ENCODE results near the gene PCGF1. TPM values are rescaled to one million over a fixed set of nuclear protein-coding genes. Genes with fewer than 3 reads are reported as not detected.

PCGF1 gene
- total RNA-seq, 1 donor: 23.7 TPM

- H3K4me3 ChIP-seq (ENCODE audit: low read depth, low read length): peak overlapping the region; percentile 88
- DNase-seq (ENCODE audit: low read depth): no peak
- TF ChIP-seq CTCF (IDR thresholded peaks at IDR 0.05; ENCODE audit: insufficient read depth, low read depth, low read length): no peak
Measured at GRCh38 chr2:74552914-74553811, 45.7 kb upstream of the PCGF1 start.

DNA sequence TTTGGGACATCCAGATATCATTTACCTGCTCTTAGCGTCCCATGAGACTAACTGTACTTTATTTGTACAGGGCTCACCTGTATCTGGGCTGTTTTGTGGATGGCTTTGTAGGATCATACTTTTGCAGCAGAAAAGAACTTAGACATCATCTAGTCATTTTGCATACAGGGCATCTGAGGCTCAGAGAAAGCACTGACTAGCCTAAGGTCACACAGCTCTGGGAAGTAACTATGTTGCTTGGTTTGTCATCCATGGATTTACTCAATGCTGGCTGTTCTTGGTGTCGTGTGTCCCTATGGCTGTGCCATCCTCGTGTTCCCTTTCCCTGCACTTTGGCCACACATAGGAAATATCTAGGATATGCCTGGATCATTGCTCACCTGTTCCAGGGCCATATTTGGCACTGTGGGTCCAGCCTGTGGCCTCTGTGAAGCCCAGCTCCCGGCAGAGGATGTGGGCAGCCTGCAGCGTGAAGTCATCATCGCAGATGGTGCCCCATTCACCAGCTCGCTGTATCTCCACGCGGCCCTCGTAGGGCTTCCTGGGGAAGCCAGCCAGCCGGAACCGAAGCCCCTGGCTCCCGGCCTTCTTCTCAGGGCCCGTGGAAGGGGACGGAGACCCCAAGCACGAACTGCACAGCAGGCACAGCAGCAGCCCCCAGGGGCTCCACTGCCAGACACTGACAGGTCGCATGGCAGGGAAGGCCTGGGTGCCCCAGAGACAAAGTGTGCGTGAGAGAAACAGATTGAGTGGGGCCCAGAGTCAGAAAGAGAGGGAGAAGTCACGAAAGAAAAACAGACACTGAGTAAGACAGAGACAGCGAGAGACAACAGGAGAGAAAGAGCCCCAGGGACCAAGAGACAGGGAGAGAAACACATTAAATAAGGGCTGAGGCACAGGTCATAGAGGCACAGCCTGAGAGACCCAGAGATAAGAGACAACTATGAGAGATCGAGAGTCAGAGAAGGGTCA, 44.7 kb upstream of the PCGF1 start:
- no peak for DNase-seq (ENCODE audit: low read depth)
- no peak for TF ChIP-seq CTCF (IDR thresholded peaks at IDR 0.05; ENCODE audit: insufficient read depth, low read depth, low read length)
- no peak overlapping the region for H3K4me3 ChIP-seq (ENCODE audit: low read depth, low read length)

DNA sequence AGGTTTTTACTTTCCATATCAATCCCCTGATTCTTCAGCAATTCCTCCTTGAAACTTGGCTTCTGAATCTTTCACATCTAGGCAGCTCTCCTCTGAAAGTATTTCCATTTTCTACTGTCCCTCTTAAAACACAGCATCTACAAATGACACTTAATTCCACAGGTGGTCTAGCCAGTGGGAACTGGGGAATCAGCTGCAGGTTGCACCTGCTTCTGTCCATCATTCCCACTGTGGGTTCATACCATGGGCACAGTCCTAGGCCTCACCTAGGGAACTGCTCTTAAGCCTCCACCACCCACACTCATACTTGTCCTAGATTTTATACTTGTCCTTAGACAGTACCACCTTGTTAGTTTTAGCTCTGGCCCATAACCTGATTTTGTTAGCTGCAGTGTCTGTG, 44.0 kb upstream of the PCGF1 start:
- H3K4me3 ChIP-seq (ENCODE audit: low read depth, low read length): no peak overlapping the region
- DNase-seq (ENCODE audit: low read depth): no peak
- no peak for TF ChIP-seq CTCF (IDR thresholded peaks at IDR 0.05; ENCODE audit: insufficient read depth, low read depth, low read length)

GRCh38 chr2:74550231-74550630, 42.7 kb upstream of the PCGF1 start:
- DNase-seq (ENCODE audit: low read depth): no peak
- no peak overlapping the region for H3K4me3 ChIP-seq (ENCODE audit: low read depth, low read length)
- TF ChIP-seq CTCF (IDR thresholded peaks at IDR 0.05; ENCODE audit: insufficient read depth, low read depth, low read length): no peak

DNA sequence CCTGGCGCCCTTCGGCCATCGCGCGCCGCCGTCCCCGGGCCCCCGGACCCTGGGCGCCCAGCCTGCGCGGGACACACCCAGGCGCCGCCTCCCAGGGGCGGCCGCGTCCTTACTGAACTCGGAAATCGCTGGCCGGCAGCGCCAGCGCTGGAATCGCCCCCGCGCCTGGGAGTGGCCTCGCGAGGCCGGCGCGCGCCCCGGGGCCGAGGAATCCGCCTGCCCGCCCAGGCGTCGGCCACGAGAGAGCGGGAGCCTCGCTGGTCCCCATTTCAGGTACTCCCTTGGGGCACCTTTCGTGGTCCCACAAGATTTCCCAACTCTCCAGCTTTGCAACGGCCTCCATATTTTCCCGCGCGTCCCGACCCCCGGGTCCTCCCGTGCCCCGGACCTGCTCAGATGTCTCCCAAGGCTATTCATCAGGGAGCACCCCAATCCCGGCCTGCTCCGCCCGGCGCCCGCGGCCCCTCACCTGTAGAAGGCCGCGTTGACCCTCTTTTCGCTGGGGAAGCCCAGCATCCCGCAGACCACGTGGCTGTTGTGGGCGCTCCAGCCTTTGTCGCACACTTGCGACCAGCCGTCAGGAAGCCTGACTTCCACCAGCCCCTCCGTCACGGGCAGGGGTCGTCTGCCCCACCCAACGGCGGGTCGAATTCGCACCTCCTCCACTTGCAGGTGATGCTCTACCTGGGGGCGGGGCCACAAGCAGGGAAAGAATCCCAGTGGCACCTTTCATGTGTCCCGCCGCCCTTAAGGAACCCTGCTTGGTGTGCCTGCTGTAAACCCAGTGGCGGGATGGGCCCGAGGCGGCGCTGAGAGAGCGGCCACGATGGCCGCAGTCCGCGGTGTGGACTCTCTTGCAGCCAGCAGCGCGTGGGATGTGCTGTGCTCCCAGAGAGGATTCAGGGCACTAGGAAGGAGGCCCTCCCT, 41.7 kb upstream of the PCGF1 start:
- peak overlapping the region; percentile 64 for H3K4me3 ChIP-seq (ENCODE audit: low read depth, low read length)
- peak; percentile 48 for DNase-seq (ENCODE audit: low read depth)
- TF ChIP-seq CTCF (IDR thresholded peaks at IDR 0.05; ENCODE audit: insufficient read depth, low read depth, low read length): no peak

Data from fibroblast of villous mesenchyme (primary cell).